HG02759 (cell line): ENCODE data around the gene TBCK.
"Not testable (repeated sequence)": the region's sequence is repeated elsewhere in the genome, so short reads cannot be mapped to it uniquely, and the experiment has no call there.

Source experiments
- ATAC-seq: cut with Tn5 transposase; IDR thresholded peaks from one replicate; pipeline ENCODE4 v1.9.1; 2021; ENCODE audit warnings: mild to moderate bottlenecking, moderate library complexity; ENCODE audit not compliant: unreplicated experiment

The TBCK gene

GRCh38 chr4:106321814-106322213 is 5.8 kb upstream of the TBCK start:
- not testable (repeated sequence) for ATAC-seq

- ATAC-seq = not testable (repeated sequence)
Observed at GRCh38 chr4:106321168-106321567, 5.2 kb upstream of the TBCK start.

GRCh38 chr4:106320235-106320634 is 4.2 kb upstream of the TBCK start:
- ATAC-seq = no peak

- no peak for ATAC-seq
Observed at GRCh38 chr4:106318511-106318910, 2.5 kb upstream of the TBCK start.

GRCh38 chr4:106317815-106318214 is 1.8 kb upstream of the TBCK start:
- no peak for ATAC-seq

GRCh38 chr4:106316773-106317409 is 882 bp upstream of the TBCK start:
- peak; percentile 1 for ATAC-seq

GRCh38 chr4:106315476-106315967 is 487 bp downstream of the TBCK start:
- peak; percentile 29 for ATAC-seq

- no peak for ATAC-seq
Observed at GRCh38 chr4:106314960-106315359, 1.0 kb downstream of the TBCK start.

- ATAC-seq = no peak
Observed at GRCh38 chr4:106312997-106313522, 2.9 kb downstream of the TBCK start.

- no peak for ATAC-seq
Observed at GRCh38 chr4:106312377-106312776, 3.6 kb downstream of the TBCK start.

- no peak for ATAC-seq
Observed at GRCh38 chr4:106306561-106306960, 9.4 kb downstream of the TBCK start.

- no peak for ATAC-seq
Observed at GRCh38 chr4:106305435-106306055, 10.5 kb downstream of the TBCK start.

GRCh38 chr4:106304632-106305031 is 11.4 kb downstream of the TBCK start:
- ATAC-seq = no peak

- ATAC-seq = no peak
Observed at GRCh38 chr4:106303548-106304281, 12.3 kb downstream of the TBCK start.

GRCh38 chr4:106302062-106302438 is 14.0 kb downstream of the TBCK start:
- no peak for ATAC-seq

- ATAC-seq = no peak
Observed at GRCh38 chr4:106301393-106302061, 14.5 kb downstream of the TBCK start.

GRCh38 chr4:106299977-106300376 is 16.0 kb downstream of the TBCK start:
- no peak for ATAC-seq

- no peak for ATAC-seq
Observed at GRCh38 chr4:106297245-106298035, 18.6 kb downstream of the TBCK start.

GRCh38 chr4:106294062-106294461 is 21.9 kb downstream of the TBCK start:
- no peak for ATAC-seq

- ATAC-seq = no peak
Observed at GRCh38 chr4:106291678-106292077, 24.3 kb downstream of the TBCK start.
